Measurements from ENCODE around the gene ABI3BP. TPM values are rescaled to one million over a fixed set of nuclear protein-coding genes. Genes with fewer than 3 reads are reported as not detected.

ABI3BP gene
- total and polyA plus RNA-seq, 10 of the 15 experiments (the other 5 are each of a cell fraction or from before 2014, with no cell fraction given), result 0.03 to 0.42 (median 0.11) TPM; not detected in 4

- Histone ChIP-seq H3K36me3 (ENCODE audit: control insufficient read depth in 2 of 2, insufficient read depth in 2 of 2, low read length in 1 of 2) (no peaks in the 10 kb centered on the region), H2AFZ (ENCODE audit: control insufficient read depth, low read depth, low read length) (no peak overlapping the region), H3K9me3 (replicated peaks; ENCODE audit: control insufficient read depth, insufficient read depth, low read length) (no peaks in the 10 kb centered on the region), H3K79me2 (ENCODE audit: control insufficient read depth, insufficient read depth, low read length) (no peaks in the 10 kb centered on the region), H3K9ac (ENCODE audit: control insufficient read depth, insufficient read depth, low read length) (no peak overlapping the region), H4K20me1 (ENCODE audit: control insufficient read depth, insufficient read depth) (no peaks in the 10 kb centered on the region), H3K4me3 (no peak overlapping the region), H3K4me2 (ENCODE audit: control insufficient read depth, insufficient read depth) (no peak overlapping the region), H3K27me3 (replicated peaks in 1 of 2; ENCODE audit: control insufficient read depth in 2 of 2, insufficient read depth in 2 of 2, low read length in 1 of 2) (no peaks in the 10 kb centered on the region), H3K27ac (ENCODE audit: control insufficient read depth, insufficient read depth) (no peak overlapping the region), H3K4me1 (ENCODE audit: control insufficient read depth, insufficient read depth, low read length) (no peaks in the 10 kb centered on the region)
- ChIA-PET SMC1A (ENCODE audit: uncharacterized antibody, unreplicated experiment) (no interaction called here), CTCF (no interaction called here), POLR2A (no interaction called here), RAD21 (ENCODE audit: unreplicated experiment) (no interaction called here)
- in situ Hi-C loops (cut with MboI), result no loop called here
- no TSS peak for BruUV-seq (replicated peaks)
- DNase-seq (ENCODE audit: low read depth, low spot score), result no peak
- no peak for FAIRE-seq
- ATAC-seq, result no peak
- WGBS (ENCODE audit: insufficient coverage, insufficient replicate concordance, low lambda C conversion rate, missing lambda C conversion rate), result 57% methylated on average over 2 of the region's 2 CpGs
- TF ChIP-seq JUNB (IDR thresholded peaks at IDR 0.05), result no peak
- TF ChIP-seq RFX5 (IDR thresholded peaks at IDR 0.05; ENCODE audit: low read depth, low read length), result no peak
- no peak for TF ChIP-seq BACH1 (IDR thresholded peaks at IDR 0.05; ENCODE audit: borderline replicate concordance)
- no peak for TF ChIP-seq NRF1 (conservative IDR thresholded peaks at IDR 0.05; ENCODE audit: low read depth, low read length)
- no peak for TF ChIP-seq EP300 (IDR thresholded peaks at IDR 0.05; ENCODE audit: borderline replicate concordance in 1 of 2, control insufficient read depth in 1 of 2, low read depth in 2 of 2, low read length in 2 of 2)
- TF ChIP-seq FOXM1 (IDR thresholded peaks at IDR 0.05; ENCODE audit: low read depth, low read length), result no peak
- no peak for TF ChIP-seq CEBPZ (IDR thresholded peaks at IDR 0.05; ENCODE audit: low read depth, low read length)
- TF ChIP-seq SPI1 (IDR thresholded peaks at IDR 0.05; ENCODE audit: borderline replicate concordance, insufficient read depth, low read depth, low read length), result no peak
- TF ChIP-seq ATF7 (IDR thresholded peaks at IDR 0.05; ENCODE audit: low read depth), result no peak
- no peak for TF ChIP-seq ZSCAN29 (IDR thresholded peaks at IDR 0.05)
- TF ChIP-seq ASH2L (IDR thresholded peaks at IDR 0.05; ENCODE audit: borderline replicate concordance, low read depth), result no peak
- no peak for TF ChIP-seq TCF12 (IDR thresholded peaks at IDR 0.05; ENCODE audit: low read depth, low read length)
- no peak for TF ChIP-seq FOXK2 (IDR thresholded peaks at IDR 0.05)
- no peak for TF ChIP-seq NR2C1 (IDR thresholded peaks at IDR 0.05)
- intact Hi-C loops (cut with micrococcal nuclease; ENCODE audit: unreplicated experiment), result no loop called here
These were observed 123.4 kb downstream of the ABI3BP start for GRCh38 chr3:100869787-100870186.
